Fibroblast of the conjunctiva (primary cell): ENCODE data around the gene ALDH1L1.
"Not testable (repeated sequence)": the region's sequence is repeated elsewhere in the genome, so short reads cannot be mapped to it uniquely, and the experiment has no call there.

Experiments used
- DNase-seq: peaks from one replicate; pipeline ENCODE4 v3.0.0-alpha.2; 2010; ENCODE audit warnings: low read depth

ALDH1L1 gene

DNA sequence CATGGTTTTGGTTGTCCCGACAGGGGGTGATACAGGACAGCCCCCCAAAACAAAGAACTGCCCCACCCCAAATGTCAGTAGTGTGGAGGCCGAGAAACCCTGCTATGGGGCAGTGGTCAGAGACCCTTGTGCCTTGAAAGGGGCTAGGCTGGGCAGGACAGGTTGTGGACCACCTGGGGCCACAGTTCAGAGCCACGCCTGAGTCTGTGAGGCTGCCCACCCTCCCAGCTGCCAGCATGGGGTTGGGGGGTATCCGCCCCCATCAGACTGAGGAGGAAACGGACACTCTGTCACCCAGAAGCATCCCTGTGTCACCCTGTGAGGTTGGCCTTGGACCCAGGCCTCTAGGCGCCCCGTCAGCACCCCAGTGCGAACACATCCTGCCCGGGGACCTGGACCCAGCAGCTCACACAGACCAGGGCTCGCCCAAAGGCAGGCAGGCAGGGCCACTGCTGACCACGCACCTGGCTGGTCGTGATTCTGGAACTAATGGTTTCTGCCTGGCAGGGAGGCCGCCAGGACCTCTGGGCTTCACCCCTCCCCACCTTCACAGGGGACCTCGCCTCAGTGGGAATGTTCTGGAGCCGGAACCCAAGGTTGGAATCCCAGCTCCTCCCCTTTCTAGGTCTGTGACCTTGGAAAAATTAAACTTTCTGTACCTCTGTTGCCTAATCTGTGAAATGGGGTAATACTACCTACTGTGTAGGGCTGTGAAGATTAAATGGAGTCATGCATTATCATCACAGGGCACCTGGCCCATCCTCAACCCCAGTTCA, 97.8 kb downstream of the ALDH1L1 start:
- DNase-seq: no peak

DNA sequence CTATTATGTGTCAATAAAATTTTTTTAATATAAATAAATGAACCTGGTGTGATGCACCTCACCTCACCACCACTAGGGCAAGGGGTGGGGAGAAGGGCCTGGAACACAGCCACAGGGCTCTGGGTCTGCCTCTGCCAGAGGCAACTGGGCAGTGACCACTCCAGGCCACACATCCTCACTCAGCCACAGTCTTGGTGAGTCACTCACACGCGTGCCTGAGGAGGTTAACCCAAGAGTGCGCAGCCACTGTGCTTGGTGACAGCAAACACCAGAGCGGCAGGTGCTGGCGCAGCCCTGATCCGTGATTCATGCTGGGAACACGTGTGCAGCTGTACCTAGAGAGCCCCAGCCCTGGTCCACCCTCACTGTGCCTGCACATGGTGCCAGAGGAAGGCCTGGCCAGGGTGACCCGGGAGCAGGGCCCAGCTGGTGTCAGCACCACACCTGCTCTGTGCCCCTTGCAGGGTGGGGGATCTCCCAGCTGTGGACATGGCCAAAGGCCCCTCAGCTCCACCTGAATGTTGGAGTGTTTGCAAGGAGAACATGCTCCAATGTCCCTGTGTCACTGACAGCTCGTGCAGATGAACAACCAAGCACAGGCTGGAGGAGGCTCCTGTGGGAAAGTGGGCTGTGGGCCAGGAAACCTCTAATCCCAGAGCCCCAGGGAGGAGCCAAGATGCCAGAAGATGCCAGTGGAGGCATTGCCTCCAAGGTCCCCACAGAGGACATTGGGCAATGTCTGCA, 98.6 kb downstream of the ALDH1L1 start:
- DNase-seq: no peak

DNA sequence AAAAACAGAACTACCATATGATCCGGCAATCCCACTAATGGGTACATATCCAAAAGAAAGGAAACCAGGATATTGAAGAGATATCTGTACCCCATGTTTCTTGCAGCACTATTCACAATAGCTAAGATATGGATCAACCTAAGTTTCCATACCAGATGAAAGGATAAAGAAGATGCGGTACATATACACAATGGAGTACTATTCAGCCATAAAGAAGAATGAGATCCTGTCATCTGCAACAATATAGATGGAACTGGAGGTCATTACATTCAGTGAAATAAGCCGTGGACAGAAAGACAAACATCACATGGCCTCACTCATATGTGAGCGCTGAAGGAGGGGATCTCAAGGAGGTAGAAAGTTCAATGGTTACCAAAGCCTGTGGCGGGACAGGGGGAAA, 99.4 kb downstream of the ALDH1L1 start:
- DNase-seq: no peak

DNA sequence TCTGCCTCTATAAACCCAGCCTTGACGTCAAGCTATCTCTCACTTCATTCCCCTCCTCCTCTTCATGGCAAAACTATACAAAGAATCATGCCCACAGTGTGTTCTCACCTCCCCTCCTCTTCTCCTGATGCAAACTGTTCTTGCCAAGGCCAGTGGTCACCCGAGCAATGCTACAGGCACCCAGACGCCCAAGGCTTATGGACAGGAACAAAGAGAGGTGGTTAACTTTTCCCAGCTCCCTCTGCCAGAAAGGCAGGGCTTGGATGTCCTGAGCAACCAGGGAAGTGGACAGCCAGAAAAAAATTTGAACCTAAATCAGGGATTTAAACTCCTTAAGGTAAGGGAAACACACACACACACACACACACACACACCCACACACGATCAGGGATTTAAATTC, 101.5 kb downstream of the ALDH1L1 start:
- DNase-seq: no peak

DNA sequence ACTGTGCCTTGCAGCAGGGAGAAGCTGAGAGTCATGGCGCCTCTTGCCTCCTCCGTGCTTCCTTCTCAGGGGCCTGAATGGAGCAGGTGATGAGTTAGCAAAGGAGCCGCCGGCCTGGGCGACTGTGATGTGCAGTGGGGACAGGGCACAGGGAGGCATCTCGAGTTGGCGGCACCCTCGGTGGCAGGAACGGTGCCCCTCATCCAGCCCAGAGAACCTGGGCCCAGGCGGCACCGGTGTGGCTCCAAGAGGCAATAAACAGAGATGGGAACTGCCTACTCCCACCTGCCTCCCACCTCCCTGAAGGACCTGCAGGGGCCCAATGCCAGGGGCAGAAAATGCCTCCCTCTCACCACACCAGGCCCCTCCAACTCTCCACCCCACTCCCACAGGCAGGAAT, 102.6 kb downstream of the ALDH1L1 start:
- no peak for DNase-seq

DNA sequence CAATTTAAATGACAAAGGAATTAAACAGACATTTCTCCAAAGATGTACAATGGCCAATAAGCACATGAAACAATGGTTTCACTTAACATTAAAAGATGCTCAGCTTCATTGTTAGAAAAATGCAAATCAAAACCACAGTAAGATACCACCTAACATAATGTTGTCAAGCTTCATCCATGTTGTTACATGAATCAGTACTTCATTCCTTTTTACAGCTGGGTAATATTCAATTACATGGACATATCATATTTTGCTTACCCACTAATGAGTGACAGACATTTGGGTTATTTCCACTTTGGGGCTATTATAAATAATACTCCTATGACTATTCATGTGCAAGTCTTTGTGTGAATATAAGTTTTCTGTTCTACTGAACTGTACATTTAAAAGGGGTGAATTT, 104.2 kb downstream of the ALDH1L1 start:
- DNase-seq: no peak

DNA sequence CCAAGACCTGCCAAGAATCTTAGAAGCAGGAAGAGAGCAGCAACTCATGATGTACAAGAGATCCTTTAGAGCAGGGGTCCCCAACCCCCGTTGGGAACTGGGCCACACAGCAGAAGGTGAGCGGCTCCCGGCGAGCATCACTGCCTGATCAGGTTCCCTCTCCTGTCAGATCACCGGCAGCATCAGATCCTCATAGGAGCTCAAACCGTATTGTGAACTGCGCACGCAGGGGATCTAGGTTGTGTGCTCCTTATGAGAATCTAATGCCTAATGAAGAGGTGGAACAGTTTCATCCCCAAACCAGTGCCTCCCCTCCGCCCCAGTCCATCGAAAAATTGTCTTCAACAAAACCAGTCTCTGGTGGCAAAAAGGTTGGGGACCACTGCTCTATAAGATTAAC, 110.2 kb downstream of the ALDH1L1 start:
- DNase-seq: no peak

DNA sequence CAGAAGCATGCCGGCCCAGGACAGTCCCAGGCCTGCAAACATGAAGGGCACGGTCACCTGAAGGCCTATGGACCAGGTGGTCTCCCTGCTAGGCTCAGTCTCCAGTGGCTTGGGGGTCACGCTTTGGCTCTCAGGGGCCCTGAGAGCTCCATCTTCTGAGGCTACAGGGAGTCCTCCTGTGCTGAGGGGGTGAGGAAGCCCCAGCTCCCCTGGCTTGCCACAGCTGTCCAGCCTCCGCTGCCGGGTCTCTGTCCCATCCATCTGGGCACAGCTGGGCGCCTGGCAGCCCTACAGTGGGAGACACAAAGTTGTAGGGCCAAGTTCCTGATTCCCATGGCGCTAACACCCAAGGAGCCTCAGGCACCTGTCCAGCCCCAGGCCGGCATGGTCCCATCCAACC, 112.4 kb downstream of the ALDH1L1 start:
- DNase-seq: no peak

DNA sequence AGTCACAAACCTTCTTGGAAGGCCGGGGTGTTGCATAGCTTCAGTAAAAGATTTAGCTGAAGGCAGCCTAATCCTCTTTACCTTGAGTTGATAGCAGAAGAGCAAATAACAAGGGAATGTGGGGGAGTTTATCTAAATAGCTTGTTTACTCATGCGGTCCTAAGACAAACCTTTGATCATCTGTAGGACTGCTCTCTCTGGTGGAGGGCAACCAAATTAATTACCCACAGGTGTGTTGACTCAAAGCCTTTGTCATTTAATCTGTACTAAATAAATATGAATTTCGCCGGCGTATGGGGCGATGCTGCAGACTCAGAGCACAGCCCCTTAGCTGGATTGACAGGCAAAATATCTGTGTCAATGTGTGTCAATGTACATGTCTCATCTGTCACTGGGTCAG, 113.7 kb downstream of the ALDH1L1 start:
- not testable (repeated sequence) for DNase-seq

DNA sequence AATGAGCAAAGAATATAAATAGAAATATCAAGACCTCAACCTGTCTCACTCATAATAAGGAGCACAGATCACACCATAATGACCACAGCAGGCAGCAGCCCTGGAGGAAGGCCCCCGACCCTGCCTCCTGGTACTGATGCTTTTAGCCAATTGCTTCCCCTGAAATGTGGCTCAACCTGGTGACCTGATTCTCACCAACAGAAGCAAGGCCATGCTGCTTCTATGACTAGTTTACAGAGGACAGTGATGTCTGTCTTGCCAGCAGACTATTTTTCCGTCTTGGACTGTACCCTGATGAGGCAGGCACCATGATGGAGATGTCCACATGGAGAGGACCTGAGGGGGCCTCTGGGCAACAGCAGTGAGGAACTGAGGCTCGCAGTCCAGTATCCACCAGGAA, 114.5 kb downstream of the ALDH1L1 start:
- DNase-seq: no peak

DNA sequence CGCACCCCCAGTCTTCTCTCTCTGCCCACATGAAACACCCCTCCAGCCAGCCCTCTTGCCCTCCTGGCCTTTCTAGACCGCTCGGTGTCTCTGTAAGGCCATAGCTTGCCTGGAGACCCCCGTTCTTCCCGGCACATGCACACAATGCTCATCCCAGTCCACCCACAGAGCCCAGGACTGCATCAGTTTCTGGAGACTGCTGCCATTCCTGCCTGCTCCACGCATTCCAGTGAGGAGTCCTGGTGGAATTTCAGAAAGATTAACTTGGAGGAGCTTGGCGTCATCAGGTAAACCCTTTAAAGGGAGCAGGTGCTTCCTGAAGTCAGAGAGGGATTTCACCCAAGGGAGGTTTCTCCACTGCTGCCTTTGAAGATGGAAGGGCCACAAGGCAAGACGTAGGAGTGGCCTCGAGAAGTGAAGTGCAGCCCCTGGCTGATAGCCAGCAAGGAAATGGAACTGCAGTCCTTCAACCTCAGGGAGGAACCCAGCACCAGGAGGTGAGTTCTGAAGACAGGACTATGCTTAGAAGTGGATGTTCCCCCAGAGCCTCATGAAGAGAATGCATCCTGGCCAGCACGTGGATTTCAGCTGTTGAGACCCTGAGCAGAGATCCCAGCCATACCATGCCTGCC, 115.6 kb downstream of the ALDH1L1 start:
- no peak for DNase-seq

DNA sequence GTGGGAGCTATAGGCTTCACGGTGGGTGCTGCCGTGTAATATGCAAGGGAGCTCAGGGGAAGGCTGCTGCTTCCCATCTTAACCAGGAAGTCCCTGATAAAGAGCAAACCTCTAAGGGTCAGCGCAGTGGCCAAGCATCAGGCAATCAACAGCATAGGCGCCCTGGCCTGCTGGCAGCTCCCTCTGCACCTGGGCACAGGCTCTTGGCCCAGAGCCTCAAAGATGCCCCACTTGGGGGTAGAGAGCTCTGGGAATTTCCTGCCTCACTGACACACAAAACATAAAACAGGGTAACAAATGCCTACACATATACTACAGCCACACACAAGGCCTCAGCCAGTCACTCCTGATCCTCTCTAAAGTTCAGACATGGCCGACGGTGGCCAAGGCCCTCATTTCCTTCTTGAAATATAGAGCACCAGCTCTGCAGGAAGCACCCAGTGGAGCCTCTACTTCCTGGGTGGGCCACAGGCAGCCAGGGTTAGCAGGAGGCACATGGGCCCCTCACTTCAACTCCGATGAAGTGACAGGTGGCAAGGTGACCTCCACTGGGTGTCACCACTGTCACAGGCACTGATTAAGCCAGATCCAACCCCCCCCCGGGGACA, 116.9 kb downstream of the ALDH1L1 start:
- no peak for DNase-seq

DNA sequence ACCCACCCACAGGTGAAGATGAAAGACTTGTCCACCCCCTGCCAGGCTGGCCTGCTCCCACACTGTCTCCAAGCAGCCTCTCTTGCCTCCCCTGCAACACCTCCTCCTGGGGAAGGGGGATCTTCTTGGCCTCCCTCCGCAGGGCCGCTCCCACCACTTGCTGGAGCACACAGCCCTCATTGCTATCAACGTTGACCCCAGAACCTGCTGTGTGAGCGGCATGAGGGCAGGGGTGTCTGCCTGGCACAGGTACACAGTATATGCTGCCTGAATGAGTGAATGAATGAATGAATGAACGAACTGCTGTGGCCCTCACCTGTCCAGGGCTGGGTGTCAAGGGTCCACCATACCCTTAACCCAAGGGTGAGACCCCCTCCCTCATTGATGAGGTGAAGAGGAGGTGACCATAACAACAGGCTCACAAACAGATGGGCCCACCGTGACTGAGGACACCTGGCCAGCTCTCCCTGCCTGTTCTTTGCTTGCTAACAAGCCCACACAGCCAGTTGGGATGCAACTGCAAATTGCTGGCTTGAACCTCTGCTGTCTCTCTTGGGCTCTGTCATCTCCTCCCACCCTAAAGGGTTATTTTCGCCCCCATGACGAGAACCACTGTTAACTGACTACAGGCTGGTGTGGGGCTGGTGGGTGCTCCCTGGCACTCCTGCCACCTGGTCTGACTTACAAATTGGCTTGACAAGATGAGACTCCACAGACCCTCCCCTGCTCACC, 118.9 kb downstream of the ALDH1L1 start:
- no peak for DNase-seq

DNA sequence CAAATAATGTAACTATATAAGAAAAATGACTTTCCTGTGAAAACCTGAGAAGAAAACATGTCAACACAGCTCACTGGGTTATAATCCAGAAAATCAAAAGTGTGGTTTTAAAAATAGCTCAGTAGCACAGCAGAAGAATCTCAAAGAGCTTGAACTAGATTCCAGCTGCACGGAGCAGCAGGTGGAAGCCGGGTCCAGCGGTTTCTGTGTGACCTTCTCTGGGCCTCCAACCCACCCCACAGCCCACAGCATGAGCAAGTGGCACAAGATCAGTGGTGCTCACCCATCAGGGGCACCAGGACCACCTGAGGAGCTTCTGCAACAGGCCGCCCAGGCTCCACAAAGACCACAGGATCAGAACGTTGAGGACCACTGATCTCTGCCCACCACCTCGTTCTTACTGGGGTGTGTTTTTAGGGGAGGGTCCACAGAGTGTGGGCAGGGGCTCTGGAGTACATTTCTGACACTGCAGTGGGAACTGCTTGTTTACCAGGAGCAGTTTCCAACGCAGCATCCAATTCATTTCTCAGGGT, 119.7 kb downstream of the ALDH1L1 start:
- no peak for DNase-seq

DNA sequence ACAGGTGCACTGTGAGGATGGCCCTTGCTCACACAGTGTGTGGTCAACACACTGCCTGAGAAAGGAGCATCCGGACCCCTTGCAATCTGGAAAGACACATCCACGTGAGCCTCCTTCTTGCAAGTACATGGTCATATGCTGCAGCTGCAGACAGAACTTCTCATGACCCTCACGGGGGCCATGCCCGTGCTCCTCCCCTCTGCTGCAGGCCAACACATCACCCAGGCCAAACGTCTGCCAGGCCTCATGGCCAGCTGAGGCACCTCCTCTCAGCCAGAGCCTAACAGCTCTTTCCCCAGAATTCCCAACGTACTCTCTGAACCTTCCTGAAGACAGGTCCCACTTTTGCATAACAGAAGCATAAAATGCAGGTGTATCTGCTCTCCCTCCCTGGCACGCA, 121.7 kb downstream of the ALDH1L1 start:
- DNase-seq: no peak

DNA sequence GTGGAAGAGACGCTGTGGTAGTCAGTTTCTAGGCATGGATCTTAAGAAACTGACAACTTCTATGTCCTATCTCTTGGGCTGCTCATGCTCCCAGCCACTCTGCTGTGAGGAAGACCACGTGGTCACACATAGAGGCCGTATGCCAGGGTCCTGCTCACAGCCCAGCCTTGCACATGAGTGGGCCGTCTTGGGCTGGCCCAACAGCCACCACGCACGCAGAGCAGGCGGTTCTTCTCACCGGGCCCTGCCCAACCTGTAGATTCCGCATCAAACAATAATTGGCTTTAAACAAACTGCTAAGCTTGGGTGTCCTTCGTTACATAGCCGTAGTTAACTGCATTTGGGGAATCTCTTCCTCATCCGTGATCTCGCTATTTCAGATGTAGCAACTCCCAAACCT, 122.5 kb downstream of the ALDH1L1 start:
- no peak for DNase-seq

DNA sequence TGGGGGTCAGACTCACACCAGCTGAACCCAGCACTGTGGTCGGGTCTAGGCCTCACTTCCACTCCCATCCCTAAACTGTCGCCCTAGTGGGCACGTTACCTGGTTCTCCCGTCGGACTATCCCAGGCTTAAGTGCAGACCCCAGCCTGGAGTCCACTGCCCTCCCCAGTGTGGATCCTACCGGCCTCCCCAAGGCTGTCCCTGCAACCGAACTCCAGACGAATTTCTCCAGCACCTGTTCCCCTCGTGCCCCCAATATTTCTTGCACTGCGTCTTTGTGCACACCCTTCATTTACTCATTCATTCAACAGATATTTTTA, 122.9 kb downstream of the ALDH1L1 start:
- no peak for DNase-seq

DNA sequence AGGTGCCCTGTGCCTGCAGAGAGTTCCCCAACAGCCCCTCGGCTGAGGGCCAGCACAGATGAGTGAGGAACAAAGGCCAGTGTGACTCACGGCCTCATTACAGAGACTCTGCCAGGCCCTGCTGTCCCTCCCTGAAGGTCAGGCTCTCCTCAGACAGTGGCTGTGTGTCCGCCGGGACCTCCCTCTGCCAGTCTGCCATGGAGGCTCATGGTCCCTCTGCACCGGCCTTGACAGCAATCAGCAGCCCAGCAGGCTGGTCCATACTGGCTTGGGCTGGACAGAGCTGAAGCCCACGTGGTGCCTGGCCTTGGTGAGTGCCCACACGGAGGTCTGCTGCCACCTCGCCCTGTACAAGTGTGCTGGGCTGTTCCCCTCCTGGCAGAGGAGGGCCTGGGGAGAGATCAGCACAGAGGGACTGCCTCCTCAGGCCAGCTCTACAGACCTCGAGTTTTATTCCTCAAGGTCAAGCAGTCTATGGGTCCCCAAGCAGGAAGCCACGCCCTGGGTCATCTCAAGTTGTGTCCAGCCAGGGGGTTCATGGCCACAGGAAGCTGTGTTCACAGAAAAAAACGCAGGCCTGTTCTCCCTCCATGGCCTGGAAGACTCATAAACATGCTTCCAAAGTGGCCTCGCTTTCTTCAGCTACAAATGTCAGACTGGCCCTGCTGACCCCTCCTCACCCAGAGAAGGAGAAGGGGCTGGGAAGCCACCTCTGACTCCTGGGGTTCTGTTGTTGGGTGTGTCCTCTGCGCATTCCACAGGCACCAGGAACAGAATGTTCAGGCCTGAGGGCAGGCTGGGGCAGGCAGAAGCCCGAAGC, 123.5 kb downstream of the ALDH1L1 start:
- DNase-seq: no peak

DNA sequence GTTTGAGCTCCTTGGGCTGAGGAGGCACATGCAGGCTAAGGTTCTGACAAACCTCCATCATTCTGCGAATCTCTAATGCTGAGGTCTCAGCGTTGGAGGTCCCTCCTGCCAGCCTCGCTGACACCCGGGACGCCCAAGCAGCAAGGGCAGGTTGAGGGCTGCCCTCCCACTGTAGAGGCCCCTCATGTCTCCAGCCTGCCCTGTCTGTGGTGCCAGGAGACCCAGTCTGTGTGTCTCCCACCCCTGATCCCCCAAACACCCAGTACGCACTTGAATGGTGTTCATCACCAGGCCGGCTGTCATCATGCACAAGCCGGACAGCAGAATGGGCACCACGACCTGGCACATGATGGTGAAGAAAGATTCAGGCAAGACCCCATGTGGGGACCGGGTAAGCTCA, 124.3 kb downstream of the ALDH1L1 start:
- DNase-seq: no peak

DNA sequence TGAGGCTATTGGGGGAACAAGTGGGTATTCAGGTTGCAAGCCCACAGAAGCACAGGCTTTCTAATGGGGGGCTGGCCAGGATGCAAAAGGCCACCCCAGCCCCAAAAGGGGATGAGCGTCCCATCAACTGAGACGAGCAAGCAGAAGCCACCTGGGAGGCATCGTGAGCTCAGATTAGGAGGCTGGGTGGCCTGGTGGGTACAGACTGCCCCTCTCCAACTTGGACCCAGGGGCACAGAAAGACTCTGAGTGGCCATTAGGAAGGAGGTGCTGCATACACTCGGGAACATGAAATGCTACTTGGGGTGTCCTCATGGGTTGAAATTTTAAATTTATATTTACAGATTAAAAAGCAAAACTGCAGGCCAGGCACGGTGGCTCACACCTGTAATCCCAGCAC, 125.5 kb downstream of the ALDH1L1 start:
- no peak for DNase-seq

DNA sequence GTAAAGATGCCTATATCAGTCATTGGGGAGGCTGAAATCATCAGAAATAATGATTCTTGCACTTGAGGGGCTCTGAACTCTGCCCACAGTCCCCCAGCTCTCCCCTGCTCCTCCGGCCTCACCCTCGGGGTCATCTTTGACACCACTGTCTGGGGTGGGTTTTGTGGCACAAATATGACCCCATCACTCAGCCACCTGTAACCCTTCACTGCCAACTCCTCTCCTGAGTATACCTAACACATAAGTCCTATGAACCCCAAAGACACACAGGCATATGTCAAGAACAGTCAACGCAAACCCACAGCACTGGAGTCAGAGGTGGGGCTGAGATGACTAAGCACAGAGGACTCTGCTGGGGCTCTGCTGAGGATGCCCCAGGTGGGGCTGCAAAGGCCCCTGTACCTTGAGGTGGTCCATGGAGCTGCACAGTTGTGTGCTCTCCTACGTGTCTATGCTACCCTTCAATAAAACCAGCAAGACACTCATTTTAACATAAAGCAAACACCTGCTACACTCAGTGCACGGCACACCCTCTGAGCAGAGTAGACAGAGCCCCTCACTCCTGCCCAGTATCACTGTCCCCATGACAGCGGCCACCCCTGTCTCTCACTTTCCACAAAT, 126.3 kb downstream of the ALDH1L1 start:
- no peak for DNase-seq
